ENCODE measurements around the gene TMEM45A. TPM values are rescaled to one million over a fixed set of nuclear protein-coding genes. Genes with fewer than 3 reads are reported as not detected.

Gene TMEM45A
- total and polyA plus RNA-seq, 2 donors (not counting 3 experiments of a cell fraction or from before 2014, with no cell fraction given), result 5.6 to 8.6 TPM

DNA sequence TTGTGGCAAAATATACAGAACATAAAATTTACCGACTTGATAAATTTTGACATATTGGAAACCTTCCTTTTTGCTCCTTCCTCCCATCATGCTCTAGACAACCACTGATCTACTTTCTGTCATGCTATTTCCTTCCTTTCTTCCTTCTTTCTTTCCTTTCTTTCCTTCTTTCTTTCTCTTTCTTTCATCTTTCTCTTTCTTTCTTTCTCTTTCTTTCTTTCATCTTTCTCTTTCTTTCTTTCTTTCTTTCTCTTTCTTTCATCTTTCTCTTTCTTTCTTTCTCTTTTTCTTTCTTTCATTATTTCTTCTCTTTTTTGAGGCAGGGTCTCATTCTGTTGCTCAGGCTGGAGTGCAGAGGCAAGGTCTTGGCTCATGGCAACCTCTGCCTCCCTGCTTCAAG is 8.9 kb upstream of the TMEM45A start:
- H3K9me1 ChIP-seq (replicated peaks; ENCODE audit: control insufficient read depth, extremely low read depth, insufficient read depth, low read length), result no peaks in the 10 kb centered on the region
- no peaks in the 10 kb centered on the region for H3K9me3 ChIP-seq (replicated peaks; ENCODE audit: control insufficient read depth, insufficient read depth, low read length)
- no peak overlapping the region for H3K27ac ChIP-seq (ENCODE audit: insufficient read depth, low read depth, low read length)
- H3K4me2 ChIP-seq (ENCODE audit: insufficient read depth, low read length), result no peak overlapping the region
- intact Hi-C loops (cut with micrococcal nuclease), result no loop called here
- CTCF ChIA-PET, result interaction anchor here (0.8 to 2.1 kb wide), 3 partner anchors 9 to 22 kb away, joined by 3 to 10 read pairs (median 8); partner anchors contain the start of gene TMEM45A
- no peaks in the 10 kb centered on the region for H3K36me3 ChIP-seq (ENCODE audit: control insufficient read depth in 2 of 2, extremely low read depth in 1 of 2, insufficient read depth in 2 of 2, low read length in 2 of 2)
- POLR2A ChIA-PET, result no interaction called here
- no peaks in the 10 kb centered on the region for H4K20me1 ChIP-seq (replicated peaks; ENCODE audit: control insufficient read depth, extremely low read depth, insufficient read depth, low read length)
- no TSS peak for BruUV-seq (replicated peaks)
- H3K79me2 ChIP-seq (ENCODE audit: control insufficient read depth, insufficient read depth, low read length), result no peaks in the 10 kb centered on the region
- H2AFZ ChIP-seq (ENCODE audit: low read depth, low read length), result no peak overlapping the region
- FAIRE-seq (no peak), DNase-seq (ENCODE audit: low read depth, low spot score) (no peak)
- no peak overlapping the region for H3K4me3 ChIP-seq (replicated peaks in 1 of 3; ENCODE audit: insufficient read depth in 1 of 3, low read depth in 1 of 3, low read length in 3 of 3)
- H3K27me3 ChIP-seq (ENCODE audit: control insufficient read depth in 2 of 2, insufficient read depth in 2 of 2, low read length in 2 of 2), result peaks cover 16 to 24% of the 10 kb centered on the region in 2 experiments
- H3K4me1 ChIP-seq (ENCODE audit: control insufficient read depth, extremely low read depth, insufficient read depth, low read length), result no peaks in the 10 kb centered on the region
- dilution Hi-C loops (cut with MboI; ENCODE audit: extremely low pct_ligation_motif_present, low sequenced_read_pairs), result no loop called here
- TF ChIP-seq, protein P1, sequence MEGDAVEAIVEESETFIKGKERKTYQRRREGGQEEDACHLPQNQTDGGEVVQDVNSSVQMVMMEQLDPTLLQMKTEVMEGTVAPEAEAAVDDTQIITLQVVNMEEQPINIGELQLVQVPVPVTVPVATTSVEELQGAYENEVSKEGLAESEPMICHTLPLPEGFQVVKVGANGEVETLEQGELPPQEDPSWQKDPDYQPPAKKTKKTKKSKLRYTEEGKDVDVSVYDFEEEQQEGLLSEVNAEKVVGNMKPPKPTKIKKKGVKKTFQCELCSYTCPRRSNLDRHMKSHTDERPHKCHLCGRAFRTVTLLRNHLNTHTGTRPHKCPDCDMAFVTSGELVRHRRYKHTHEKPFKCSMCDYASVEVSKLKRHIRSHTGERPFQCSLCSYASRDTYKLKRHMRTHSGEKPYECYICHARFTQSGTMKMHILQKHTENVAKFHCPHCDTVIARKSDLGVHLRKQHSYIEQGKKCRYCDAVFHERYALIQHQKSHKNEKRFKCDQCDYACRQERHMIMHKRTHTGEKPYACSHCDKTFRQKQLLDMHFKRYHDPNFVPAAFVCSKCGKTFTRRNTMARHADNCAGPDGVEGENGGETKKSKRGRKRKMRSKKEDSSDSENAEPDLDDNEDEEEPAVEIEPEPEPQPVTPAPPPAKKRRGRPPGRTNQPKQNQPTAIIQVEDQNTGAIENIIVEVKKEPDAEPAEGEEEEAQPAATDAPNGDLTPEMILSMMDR (IDR thresholded peaks at IDR 0.05; ENCODE audit: extremely low read depth in 1 of 2, insufficient read depth in 1 of 2, low read depth in 1 of 2, low read length in 2 of 2), result no peak
- TF ChIP-seq GATA2 (IDR thresholded peaks at IDR 0.05; ENCODE audit: insufficient read depth, insufficient read length, low read depth, low read length), result no peak
- no peak for TF ChIP-seq MYC (IDR thresholded peaks at IDR 0.05; ENCODE audit: low read depth, low read length)
- TF ChIP-seq JUN (IDR thresholded peaks at IDR 0.05; ENCODE audit: borderline replicate concordance, insufficient read depth, insufficient read length, low read depth), result no peak
- TF ChIP-seq EZH2 (IDR thresholded peaks at IDR 0.05; ENCODE audit: borderline replicate concordance, low read depth, low read length, severe bottlenecking), result no peak
- no peak for TF ChIP-seq POLR2AphosphoS5 (IDR thresholded peaks at IDR 0.05; ENCODE audit: insufficient read depth, low read depth, low read length)
- TF ChIP-seq, protein P2, sequence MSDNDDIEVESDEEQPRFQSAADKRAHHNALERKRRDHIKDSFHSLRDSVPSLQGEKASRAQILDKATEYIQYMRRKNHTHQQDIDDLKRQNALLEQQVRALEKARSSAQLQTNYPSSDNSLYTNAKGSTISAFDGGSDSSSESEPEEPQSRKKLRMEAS (IDR thresholded peaks at IDR 0.05; ENCODE audit: insufficient read depth, insufficient read length), result no peak
- no peak for TF ChIP-seq POLR2A (IDR thresholded peaks at IDR 0.05; ENCODE audit: low read depth, low read length)
- no peak for TF ChIP-seq FOS (IDR thresholded peaks at IDR 0.05; ENCODE audit: borderline replicate concordance, insufficient read depth, low read length)
- H3K9ac ChIP-seq (replicated peaks; ENCODE audit: extremely low read depth, insufficient read depth, low read length), result no peak overlapping the region
